HepG2 (cell line): ENCODE measurements around the gene FBXW10B.
"Not testable (repeated sequence)": the region's sequence is repeated elsewhere in the genome, so short reads cannot be mapped to it uniquely, and the experiment has no call there.

Source experiments
- KAT8 ChIP-seq: IDR thresholded peaks from 2 replicates; pipeline ENCODE4 v1.6.1; 2016; ENCODE audit warnings: missing genetic modification reagents, missing compliant biosample characterization
- KLF9 ChIP-seq: IDR thresholded peaks from 2 replicates; pipeline ENCODE4 v1.6.1; 2016; ENCODE audit warnings: low read depth
- POLR2A ChIP-seq, 2 experiments: IDR thresholded peaks; 2 replicates each; pipeline ENCODE4 v1.6.1; 2011; ENCODE audit warnings: low read depth in 2 of 2, low read length in 2 of 2, mild to moderate bottlenecking in 1 of 2, moderate library complexity in 1 of 2; ENCODE audit not compliant: insufficient read depth in 1 of 2
- RBM39 ChIP-seq: fragments of 200-400 bp; formaldehyde crosslinking; IDR thresholded peaks from one replicate; pipeline ENCODE4 v1.6.1; 2018; ENCODE audit warnings: antibody characterized with exemption, mild to moderate bottlenecking, low read depth, low read length; ENCODE audit not compliant: poor library complexity, severe bottlenecking
- YY1 ChIP-seq: IDR thresholded peaks from 2 replicates; pipeline ENCODE4 v1.6.1; 2011; ENCODE audit warnings: low read length, low read depth, moderate library complexity, mild to moderate bottlenecking; ENCODE audit not compliant: insufficient read depth, insufficient replicate concordance
- ZSCAN30 ChIP-seq: sonication (generic); formaldehyde crosslinking; IDR thresholded peaks from 2 replicates; pipeline ENCODE4 v1.5.0; 2020; ENCODE audit warnings: mild to moderate bottlenecking, missing genetic modification reagents
- TF ChIP-seq, protein P1 (sequence below): sonication (generic); formaldehyde crosslinking; IDR thresholded peaks from 2 replicates; pipeline ENCODE4 v1.5.0; 2020; ENCODE audit warnings: mild to moderate bottlenecking, missing genetic modification reagents, moderate library complexity
- TF ChIP-seq, protein P2 (sequence below): sonication (generic); formaldehyde crosslinking; IDR thresholded peaks from 2 replicates; pipeline ENCODE4 v1.8.0; 2022; ENCODE audit warnings: mild to moderate bottlenecking, missing genetic modification reagents

- TF ChIP-seq, protein P1, sequence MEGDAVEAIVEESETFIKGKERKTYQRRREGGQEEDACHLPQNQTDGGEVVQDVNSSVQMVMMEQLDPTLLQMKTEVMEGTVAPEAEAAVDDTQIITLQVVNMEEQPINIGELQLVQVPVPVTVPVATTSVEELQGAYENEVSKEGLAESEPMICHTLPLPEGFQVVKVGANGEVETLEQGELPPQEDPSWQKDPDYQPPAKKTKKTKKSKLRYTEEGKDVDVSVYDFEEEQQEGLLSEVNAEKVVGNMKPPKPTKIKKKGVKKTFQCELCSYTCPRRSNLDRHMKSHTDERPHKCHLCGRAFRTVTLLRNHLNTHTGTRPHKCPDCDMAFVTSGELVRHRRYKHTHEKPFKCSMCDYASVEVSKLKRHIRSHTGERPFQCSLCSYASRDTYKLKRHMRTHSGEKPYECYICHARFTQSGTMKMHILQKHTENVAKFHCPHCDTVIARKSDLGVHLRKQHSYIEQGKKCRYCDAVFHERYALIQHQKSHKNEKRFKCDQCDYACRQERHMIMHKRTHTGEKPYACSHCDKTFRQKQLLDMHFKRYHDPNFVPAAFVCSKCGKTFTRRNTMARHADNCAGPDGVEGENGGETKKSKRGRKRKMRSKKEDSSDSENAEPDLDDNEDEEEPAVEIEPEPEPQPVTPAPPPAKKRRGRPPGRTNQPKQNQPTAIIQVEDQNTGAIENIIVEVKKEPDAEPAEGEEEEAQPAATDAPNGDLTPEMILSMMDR (CRISPR knock-in tag): not testable (repeated sequence)
- not testable (repeated sequence) for TF ChIP-seq YY1; POLR2A (IDR thresholded peaks at IDR 0.05; ENCODE audit: insufficient read depth in 1 of 2, low read depth in 2 of 2, low read length in 2 of 2); KLF9 (CRISPR knock-in tag); RBM39; ZSCAN30; KAT8 (CRISPR knock-in tag)
- TF ChIP-seq, protein P2, sequence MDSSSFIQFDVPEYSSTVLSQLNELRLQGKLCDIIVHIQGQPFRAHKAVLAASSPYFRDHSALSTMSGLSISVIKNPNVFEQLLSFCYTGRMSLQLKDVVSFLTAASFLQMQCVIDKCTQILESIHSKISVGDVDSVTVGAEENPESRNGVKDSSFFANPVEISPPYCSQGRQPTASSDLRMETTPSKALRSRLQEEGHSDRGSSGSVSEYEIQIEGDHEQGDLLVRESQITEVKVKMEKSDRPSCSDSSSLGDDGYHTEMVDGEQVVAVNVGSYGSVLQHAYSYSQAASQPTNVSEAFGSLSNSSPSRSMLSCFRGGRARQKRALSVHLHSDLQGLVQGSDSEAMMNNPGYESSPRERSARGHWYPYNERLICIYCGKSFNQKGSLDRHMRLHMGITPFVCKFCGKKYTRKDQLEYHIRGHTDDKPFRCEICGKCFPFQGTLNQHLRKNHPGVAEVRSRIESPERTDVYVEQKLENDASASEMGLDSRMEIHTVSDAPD (CRISPR knock-in tag): not testable (repeated sequence)
Observed at GRCh38 chr17:15574660-15575059, 44.8 kb downstream of the FBXW10B start.
